ENCODE data around the gene SARS1. TPM values are rescaled to one million over a fixed set of nuclear protein-coding genes. Genes with fewer than 3 reads are reported as not detected.

The SARS1 gene
- total and polyA plus RNA-seq, 4 donors, result 118 to 212 (median 147) TPM

DNA sequence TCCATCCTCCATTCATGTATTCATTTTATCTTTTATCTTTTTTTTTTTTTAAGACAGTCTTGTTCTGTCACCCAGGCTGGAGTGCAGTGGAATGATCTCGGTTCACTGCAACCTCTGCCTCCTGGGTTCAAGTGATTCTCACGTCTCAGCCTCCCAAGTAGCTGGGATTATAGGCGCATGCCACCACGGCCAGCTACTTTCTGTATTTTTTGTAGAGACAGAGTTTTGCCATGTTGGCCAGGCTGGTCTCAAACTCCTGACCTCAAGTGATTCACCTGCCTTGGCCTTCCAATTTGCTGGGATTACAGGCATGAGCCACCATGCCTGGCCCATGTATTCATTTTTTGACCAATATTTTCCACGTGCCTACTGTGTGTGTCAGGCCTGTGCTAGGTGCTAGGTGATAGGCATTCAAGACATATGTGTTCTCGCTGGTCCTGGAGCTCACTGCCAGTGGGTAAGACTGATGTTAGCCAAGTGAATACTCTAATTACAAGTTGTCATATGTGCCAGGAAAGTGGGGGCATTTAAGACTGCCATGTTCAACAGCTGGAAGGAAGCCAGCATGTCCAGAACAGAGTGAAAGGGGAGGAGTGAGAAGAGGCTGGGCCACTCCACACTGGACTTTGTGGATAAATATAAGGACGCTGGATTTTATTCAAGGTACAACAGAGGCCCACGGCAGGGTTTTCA, 30.3 kb downstream of the SARS1 start:
- H3K36me3 ChIP-seq (ENCODE audit: control insufficient read depth in 4 of 4, insufficient read depth in 4 of 4, low read length in 4 of 4), result peaks cover 0 to 6% (median 0%) of the 10 kb centered on the region in 4 donors
- H3K9ac ChIP-seq (ENCODE audit: insufficient read depth in 1 of 2, low read length in 2 of 2), result no peak overlapping the region
- no peak for ATAC-seq (ENCODE audit: insufficient read depth, low FRiP score)
- WGBS, 2 donors, result 83 to 88% methylated on average over 8 of the region's 8 CpGs
- H3K9me3 ChIP-seq (ENCODE audit: control insufficient read depth in 4 of 4, insufficient read depth in 3 of 4, low read length in 3 of 4), result no peaks in the 10 kb centered on the region
- H3K4me3 ChIP-seq, result no peak overlapping the region
- TF ChIP-seq, protein P1, sequence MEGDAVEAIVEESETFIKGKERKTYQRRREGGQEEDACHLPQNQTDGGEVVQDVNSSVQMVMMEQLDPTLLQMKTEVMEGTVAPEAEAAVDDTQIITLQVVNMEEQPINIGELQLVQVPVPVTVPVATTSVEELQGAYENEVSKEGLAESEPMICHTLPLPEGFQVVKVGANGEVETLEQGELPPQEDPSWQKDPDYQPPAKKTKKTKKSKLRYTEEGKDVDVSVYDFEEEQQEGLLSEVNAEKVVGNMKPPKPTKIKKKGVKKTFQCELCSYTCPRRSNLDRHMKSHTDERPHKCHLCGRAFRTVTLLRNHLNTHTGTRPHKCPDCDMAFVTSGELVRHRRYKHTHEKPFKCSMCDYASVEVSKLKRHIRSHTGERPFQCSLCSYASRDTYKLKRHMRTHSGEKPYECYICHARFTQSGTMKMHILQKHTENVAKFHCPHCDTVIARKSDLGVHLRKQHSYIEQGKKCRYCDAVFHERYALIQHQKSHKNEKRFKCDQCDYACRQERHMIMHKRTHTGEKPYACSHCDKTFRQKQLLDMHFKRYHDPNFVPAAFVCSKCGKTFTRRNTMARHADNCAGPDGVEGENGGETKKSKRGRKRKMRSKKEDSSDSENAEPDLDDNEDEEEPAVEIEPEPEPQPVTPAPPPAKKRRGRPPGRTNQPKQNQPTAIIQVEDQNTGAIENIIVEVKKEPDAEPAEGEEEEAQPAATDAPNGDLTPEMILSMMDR (IDR thresholded peaks at IDR 0.05; ENCODE audit: control extremely low read depth, extremely low read depth), result no peak
- H3K4me1 ChIP-seq (ENCODE audit: control insufficient read depth in 5 of 5, insufficient read depth in 5 of 5, low read length in 5 of 5), result peaks cover 0 to 29% (median 5%) of the 10 kb centered on the region in 5 donors
- no peaks in the 10 kb centered on the region for H3K27me3 ChIP-seq (ENCODE audit: control insufficient read depth in 3 of 3, insufficient read depth in 3 of 3, low read length in 2 of 3)
- DNase-seq, result no peak
- no peak overlapping the region for H3K27ac ChIP-seq (ENCODE audit: low read depth in 1 of 2, low read length in 1 of 2)

DNA sequence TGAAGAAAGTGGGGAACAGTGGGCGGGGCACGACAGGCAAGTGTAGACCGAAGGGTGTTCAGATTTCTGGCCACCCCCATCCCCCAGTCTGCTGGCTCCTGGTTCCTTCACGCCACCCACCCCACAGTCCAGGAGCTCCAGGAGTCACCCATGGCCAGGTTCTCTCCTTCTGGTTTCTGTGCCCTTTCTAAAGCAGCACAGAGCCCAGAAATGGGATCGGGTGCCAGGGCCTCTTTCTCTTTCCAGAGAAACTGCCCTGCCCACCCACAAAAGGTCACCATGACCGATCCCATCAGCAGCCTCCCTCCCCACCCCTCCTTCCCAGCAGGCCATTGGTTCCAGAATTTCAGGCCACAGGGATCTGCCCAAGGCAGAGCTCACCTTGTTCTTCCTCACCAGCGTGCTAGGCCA, 32.4 kb downstream of the SARS1 start:
- TF ChIP-seq, protein P1 (IDR thresholded peaks at IDR 0.05; ENCODE audit: control extremely low read depth, extremely low read depth), result no peak
- Histone ChIP-seq H3K9me3 (ENCODE audit: control insufficient read depth in 4 of 4, insufficient read depth in 3 of 4, low read length in 3 of 4) (no peaks in the 10 kb centered on the region), H3K4me1 (ENCODE audit: control insufficient read depth in 5 of 5, insufficient read depth in 5 of 5, low read length in 5 of 5) (peaks cover 0 to 27% (median 5%) of the 10 kb centered on the region in 5 donors), H3K27me3 (ENCODE audit: control insufficient read depth in 3 of 3, insufficient read depth in 3 of 3, low read length in 2 of 3) (no peaks in the 10 kb centered on the region), H3K36me3 (ENCODE audit: control insufficient read depth in 4 of 4, insufficient read depth in 4 of 4, low read length in 4 of 4) (no peaks in the 10 kb centered on the region), H3K4me3 (no peak overlapping the region), H3K9ac (ENCODE audit: insufficient read depth in 1 of 2, low read length in 2 of 2) (no peak overlapping the region), H3K27ac (ENCODE audit: low read depth in 1 of 2, low read length in 1 of 2) (no peak overlapping the region)
- WGBS, 2 donors, result 89 to 93% methylated on average over 7 of the region's 7 CpGs
- DNase-seq (no peak), ATAC-seq (ENCODE audit: insufficient read depth, low FRiP score) (no peak)

DNA sequence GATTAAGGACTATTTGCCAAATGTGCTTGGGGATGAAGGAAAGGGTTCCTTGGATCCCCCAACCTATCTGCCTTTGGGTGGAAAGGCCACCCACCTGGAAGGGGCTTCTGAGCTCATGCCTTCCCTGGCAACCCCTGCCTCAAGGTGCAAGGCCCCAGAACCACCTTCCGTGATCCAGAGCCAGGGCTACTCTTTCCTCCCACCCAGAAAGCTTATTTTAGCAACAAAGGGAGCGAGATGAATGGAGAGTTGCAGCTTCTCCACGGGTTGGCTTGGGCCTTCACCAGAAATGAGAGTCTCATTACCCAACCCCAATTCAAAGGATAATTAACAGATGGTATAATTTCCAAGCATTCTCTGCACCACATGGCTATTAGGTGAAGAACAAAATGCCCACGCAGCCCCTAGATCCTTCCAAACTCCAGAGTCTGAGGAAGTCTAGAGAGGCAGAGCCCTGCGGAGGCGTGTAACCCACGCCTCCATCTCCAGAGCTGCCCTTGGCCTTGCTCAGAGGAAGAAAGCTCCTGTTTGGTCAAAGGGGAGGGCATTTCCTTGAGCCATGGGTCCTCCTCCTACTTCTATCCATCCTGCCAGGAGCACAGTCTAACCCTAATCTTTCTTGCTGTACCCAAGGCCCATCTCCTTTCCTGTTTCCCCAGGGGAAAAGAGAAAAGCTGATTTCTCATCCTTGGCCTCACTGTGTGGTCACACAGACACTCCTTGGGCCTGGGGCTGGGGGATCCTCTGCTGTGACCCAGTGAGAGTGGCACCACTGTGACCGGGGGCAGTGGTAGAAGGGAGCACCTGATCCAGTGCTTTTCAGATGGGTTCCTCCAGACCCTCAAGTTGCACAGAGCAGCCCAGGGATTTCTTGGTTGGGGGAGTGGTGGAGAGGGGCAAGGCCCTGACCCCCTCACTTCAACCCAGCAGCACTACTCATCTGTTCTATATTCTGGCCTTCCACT, 34.0 kb downstream of the SARS1 start:
- Histone ChIP-seq H3K9ac (ENCODE audit: insufficient read depth in 1 of 2, low read length in 2 of 2) (no peak overlapping the region), H3K9me3 (ENCODE audit: control insufficient read depth in 4 of 4, insufficient read depth in 3 of 4, low read length in 3 of 4) (no peaks in the 10 kb centered on the region), H3K27me3 (ENCODE audit: control insufficient read depth in 3 of 3, insufficient read depth in 3 of 3, low read length in 2 of 3) (no peaks in the 10 kb centered on the region), H3K27ac (ENCODE audit: low read depth in 1 of 2, low read length in 1 of 2) (no peak overlapping the region), H3K36me3 (ENCODE audit: control insufficient read depth in 4 of 4, insufficient read depth in 4 of 4, low read length in 4 of 4) (no peaks in the 10 kb centered on the region), H3K4me1 (ENCODE audit: control insufficient read depth in 5 of 5, insufficient read depth in 5 of 5, low read length in 5 of 5) (peaks cover 0 to 12% (median 0%) of the 10 kb centered on the region in 5 donors), H3K4me3 (no peak overlapping the region)
- ATAC-seq (ENCODE audit: insufficient read depth, low FRiP score) (no peak), DNase-seq (peak in 1 of 3 donors; percentile 8)
- 92 to 94% methylated on average over 8 of the region's 8 CpGs for WGBS, 2 donors
- TF ChIP-seq, protein P1 (IDR thresholded peaks at IDR 0.05; ENCODE audit: control extremely low read depth, extremely low read depth), result no peak
